MM.1S (cell line): ENCODE results near the gene KRT38.

Experiments used
- DNase-seq: peaks from one replicate; pipeline ENCODE4 v3.0.0-alpha.2; 2015
- H2AFZ ChIP-seq: fragments of 300-600 bp; sonication (generic); 2 replicates; pipeline ENCODE4 v1.6.0; 2016; ENCODE audit warnings: antibody characterized with exemption, low read length
- H3F3A ChIP-seq: fragments of 300-600 bp; sonication (generic); 2 replicates; pipeline ENCODE4 v1.6.1; 2016; ENCODE audit warnings: mild to moderate bottlenecking, antibody characterized with exemption, low read length, moderate library complexity, mixed read lengths; ENCODE audit not compliant: insufficient read depth
- H3K27ac ChIP-seq: fragments of 300-600 bp; sonication (generic); 2 replicates; pipeline ENCODE4 v1.5.1; 2016; ENCODE audit warnings: mild to moderate bottlenecking, low read length
- H3K27me3 ChIP-seq: fragments of 300-600 bp; sonication (generic); replicated peaks from 2 replicates; pipeline ENCODE4 v1.6.0; 2016; ENCODE audit warnings: low read length; ENCODE audit not compliant: insufficient read depth
- H3K36me3 ChIP-seq: fragments of 300-600 bp; sonication (generic); replicated peaks from 2 replicates; pipeline ENCODE4 v1.6.1; 2016; ENCODE audit warnings: mild to moderate bottlenecking, low read length, mixed read lengths; ENCODE audit not compliant: insufficient read depth
- H3K4me1 ChIP-seq: fragments of 300-600 bp; sonication (generic); 2 replicates; pipeline ENCODE4 v1.6.1; 2016; ENCODE audit warnings: low read length, mixed read lengths
- H3K4me2 ChIP-seq: fragments of 300-600 bp; sonication (generic); 2 replicates; pipeline ENCODE4 v1.6.0; 2016; ENCODE audit warnings: low read depth, low read length
- H3K4me3 ChIP-seq: fragments of 300-600 bp; sonication (generic); 2 replicates; pipeline ENCODE4 v1.5.1; 2016; ENCODE audit warnings: low read length, mixed read lengths
- H3K79me2 ChIP-seq: fragments of 300-600 bp; sonication (generic); 2 replicates; pipeline ENCODE4 v1.6.1; 2016; ENCODE audit warnings: mixed run types, low read length, mixed read lengths
- H3K9ac ChIP-seq: fragments of 300-600 bp; sonication (generic); 2 replicates; pipeline ENCODE4 v1.6.1; 2016; ENCODE audit warnings: low read length, mixed read lengths
- H3K9me2 ChIP-seq: fragments of 300-600 bp; sonication (generic); replicated peaks from 2 replicates; pipeline ENCODE4 v1.6.1; 2016; ENCODE audit warnings: mild to moderate bottlenecking, low read length, mixed read lengths; ENCODE audit not compliant: insufficient read depth
- H3K9me3 ChIP-seq: fragments of 300-600 bp; sonication (generic); replicated peaks from 2 replicates; pipeline ENCODE4 v1.6.1; 2016; ENCODE audit warnings: mild to moderate bottlenecking, low read length, mixed read lengths; ENCODE audit not compliant: insufficient read depth
- H4K20me1 ChIP-seq: fragments of 300-600 bp; sonication (generic); 2 replicates; pipeline ENCODE4 v1.6.1; 2016; ENCODE audit warnings: mild to moderate bottlenecking, low read length, moderate library complexity, mixed read lengths; ENCODE audit not compliant: insufficient read depth
- CTCF ChIP-seq: fragments of 300-600 bp; sonication (generic); IDR thresholded peaks from 2 replicates; pipeline ENCODE4 v1.5.1; 2016; ENCODE audit warnings: antibody characterized with exemption, low read length, mixed read lengths
- EZH2 ChIP-seq: fragments of 300-600 bp; sonication (generic); optimal IDR thresholded peaks from 2 replicates; pipeline ENCODE3; 2017; ENCODE audit warnings: low read depth, mild to moderate bottlenecking, antibody characterized with exemption, low read length, mixed read lengths
- EZH2phosphoT487 ChIP-seq: fragments of 300-600 bp; sonication (generic); IDR thresholded peaks from 2 replicates; pipeline ENCODE4 v1.6.1; 2018; ENCODE audit warnings: antibody characterized with exemption, low read length

KRT38 gene

GRCh38 chr17:41451154-41451728 is 10.5 kb upstream of the KRT38 start:
- Histone ChIP-seq H3K9me2 (no peaks in the 10 kb centered on the region), H3K4me2 (no peak overlapping the region), H3K4me1 (no peaks in the 10 kb centered on the region), H3K27me3 (no peaks in the 10 kb centered on the region), H4K20me1 (no peaks in the 10 kb centered on the region), H3K36me3 (no peaks in the 10 kb centered on the region), H3K27ac (no peak overlapping the region), H2AFZ (no peak overlapping the region), H3K9ac (no peak overlapping the region), H3K4me3 (no peak overlapping the region), H3F3A (no peaks in the 10 kb centered on the region), H3K9me3 (no peaks in the 10 kb centered on the region), H3K79me2 (no peaks in the 10 kb centered on the region)
- DNase-seq: no peak
- TF ChIP-seq EZH2: no peak
- no peak for TF ChIP-seq EZH2phosphoT487

DNA sequence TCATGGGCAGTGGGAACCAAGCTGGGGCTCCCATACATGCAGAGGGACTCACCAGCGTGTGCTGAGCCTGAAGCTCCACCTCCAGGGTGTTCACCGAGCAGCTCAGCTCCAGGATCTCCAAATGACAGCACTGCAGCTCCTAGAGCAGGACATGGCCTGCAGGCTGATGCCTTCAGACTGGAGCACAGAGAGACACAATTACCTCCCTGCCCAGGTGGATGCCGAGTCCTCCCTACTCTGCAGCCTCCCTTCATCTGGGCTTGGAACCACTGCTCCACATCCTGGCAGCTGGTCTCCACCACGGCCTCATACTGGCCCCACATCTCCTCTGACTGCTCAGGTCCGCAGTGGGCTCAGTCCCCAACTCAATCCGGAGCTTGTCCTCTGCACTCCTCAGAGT is 8.2 kb upstream of the KRT38 start:
- Histone ChIP-seq H3K36me3 (no peaks in the 10 kb centered on the region), H3K4me3 (no peak overlapping the region), H3K4me1 (no peaks in the 10 kb centered on the region), H3K27ac (no peak overlapping the region), H3K9me3 (no peaks in the 10 kb centered on the region), H3F3A (no peaks in the 10 kb centered on the region), H2AFZ (no peak overlapping the region), H3K27me3 (no peaks in the 10 kb centered on the region), H3K79me2 (no peaks in the 10 kb centered on the region), H3K9me2 (no peaks in the 10 kb centered on the region), H3K9ac (no peak overlapping the region), H4K20me1 (no peaks in the 10 kb centered on the region), H3K4me2 (no peak overlapping the region)
- no peak for TF ChIP-seq CTCF
- DNase-seq: no peak

GRCh38 chr17:41448506-41448905 is 7.7 kb upstream of the KRT38 start:
- no peak for DNase-seq
- no peak for TF ChIP-seq EZH2
- no peak for TF ChIP-seq EZH2phosphoT487
- no peak for TF ChIP-seq CTCF

DNA sequence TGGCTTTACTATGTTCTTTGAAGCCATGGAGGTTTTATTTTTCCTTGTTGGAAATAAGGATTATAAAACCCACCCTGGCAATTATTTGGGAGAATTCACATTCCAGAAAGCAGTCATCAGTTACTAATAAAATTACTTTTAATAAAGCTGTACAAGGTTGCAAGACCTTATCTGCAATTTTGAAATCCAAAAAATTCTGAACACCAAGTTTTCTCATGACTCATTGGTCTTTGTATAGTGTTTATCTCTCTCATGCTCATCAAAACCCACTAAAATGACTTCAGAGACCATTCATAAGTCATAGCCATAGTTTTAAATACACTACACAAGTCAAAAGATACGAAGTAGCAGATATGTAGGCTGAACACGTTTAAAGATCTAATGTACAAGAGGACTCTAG is 6.0 kb upstream of the KRT38 start:
- Histone ChIP-seq H3K27me3 (no peaks in the 10 kb centered on the region), H3K79me2 (no peaks in the 10 kb centered on the region), H3K27ac (no peak overlapping the region), H3K36me3 (no peaks in the 10 kb centered on the region), H3K9ac (no peak overlapping the region), H3F3A (no peaks in the 10 kb centered on the region), H3K9me2 (no peaks in the 10 kb centered on the region), H3K4me2 (no peak overlapping the region), H4K20me1 (no peaks in the 10 kb centered on the region), H2AFZ (no peak overlapping the region), H3K4me1 (no peaks in the 10 kb centered on the region), H3K9me3 (no peaks in the 10 kb centered on the region), H3K4me3 (no peak overlapping the region)
- TF ChIP-seq EZH2phosphoT487 (no peak), EZH2 (no peak), CTCF (no peak)
- no peak for DNase-seq

More at GRCh38 chr17:41448506-41448905, 7.7 kb upstream of the KRT38 start:
- no peak overlapping the region for H3K4me2 ChIP-seq
- H3K79me2 ChIP-seq: no peaks in the 10 kb centered on the region
- no peaks in the 10 kb centered on the region for H3K9me2 ChIP-seq
- H3K27ac ChIP-seq: no peak overlapping the region
- H3F3A ChIP-seq: no peaks in the 10 kb centered on the region
- no peak overlapping the region for H3K9ac ChIP-seq
- H2AFZ ChIP-seq: no peak overlapping the region
- H3K9me3 ChIP-seq: no peaks in the 10 kb centered on the region
- H3K36me3 ChIP-seq: no peaks in the 10 kb centered on the region
- no peak overlapping the region for H3K4me3 ChIP-seq
- H3K27me3 ChIP-seq: no peaks in the 10 kb centered on the region
- no peaks in the 10 kb centered on the region for H4K20me1 ChIP-seq
- H3K4me1 ChIP-seq: no peaks in the 10 kb centered on the region
